ENCODE data around the gene HGFAC.
A peak's percentile ranks its signal among the peaks of the same experiment; 100 is the strongest.
"Not testable (repeated sequence)": the region's sequence is repeated elsewhere in the genome, so short reads cannot be mapped to it uniquely, and the experiment has no call there.

Gene HGFAC

DNA sequence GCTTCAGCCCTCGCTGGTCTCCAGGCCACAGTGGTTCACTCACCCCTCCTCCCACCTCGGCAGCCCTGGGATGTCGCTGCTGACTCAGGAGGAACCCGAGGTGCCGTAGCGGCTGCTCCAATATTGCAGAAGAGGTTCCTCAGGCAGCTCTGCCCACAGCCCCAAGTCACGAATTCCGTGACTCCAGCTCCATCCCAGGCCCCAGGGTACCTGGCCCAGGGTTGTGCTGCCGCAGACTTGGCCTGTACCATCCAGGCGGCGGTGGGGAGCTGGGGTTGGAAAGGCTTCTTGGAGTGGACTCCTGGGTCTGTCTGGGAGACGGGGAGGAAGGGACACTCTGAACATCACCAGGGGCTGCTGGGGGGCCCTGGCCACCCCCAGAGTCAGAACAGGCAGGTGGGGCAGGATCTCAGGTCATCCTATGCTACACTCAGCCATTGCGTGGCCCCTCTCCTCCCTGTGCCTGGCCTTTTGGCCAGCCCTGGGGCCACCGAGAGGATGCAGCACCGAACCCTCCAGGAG, 728 bp upstream of the HGFAC start:
- no peak for DNase-seq (ENCODE audit: low read depth in 3 of 3, low spot score in 1 of 3)

GRCh38 chr4:3442460-3442958, 741 bp downstream of the HGFAC start:
- DNase-seq (ENCODE audit: low read depth in 3 of 3, low spot score in 1 of 3): no peak

DNA sequence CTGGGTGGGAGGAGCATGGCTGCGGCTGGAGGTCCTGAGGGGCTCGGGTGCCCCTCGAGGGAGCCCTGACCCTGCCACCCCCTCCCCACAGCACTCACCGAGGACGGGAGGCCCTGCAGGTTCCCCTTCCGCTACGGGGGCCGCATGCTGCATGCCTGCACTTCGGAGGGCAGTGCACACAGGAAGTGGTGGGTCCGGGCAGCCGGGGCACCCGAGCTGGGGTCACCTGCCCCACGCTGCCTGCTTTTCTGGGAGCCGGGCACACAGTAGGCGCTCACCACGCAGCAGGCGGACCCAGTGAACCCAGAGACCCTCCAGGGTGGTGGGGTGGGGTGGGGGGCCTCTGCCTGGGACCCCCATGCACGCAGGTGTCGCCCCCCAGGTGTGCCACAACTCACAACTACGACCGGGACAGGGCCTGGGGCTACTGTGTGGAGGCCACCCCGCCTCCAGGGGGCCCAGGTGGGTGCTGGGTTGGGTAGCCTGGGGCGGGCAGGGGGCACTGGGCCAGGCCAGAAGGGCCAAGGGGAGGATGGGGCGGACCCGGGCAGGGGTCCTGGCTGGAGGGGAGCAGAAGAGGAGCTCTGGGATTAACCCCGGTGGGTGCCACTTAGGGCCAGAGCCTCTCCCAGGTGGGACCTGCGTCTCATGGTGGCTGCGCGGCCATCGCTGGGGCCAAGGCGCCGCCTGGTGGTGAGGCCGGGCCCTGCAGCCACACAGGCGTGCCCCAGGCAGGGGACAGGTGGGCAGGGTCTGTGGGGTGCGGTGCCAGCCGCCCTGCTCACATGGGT, 1.4 kb downstream of the HGFAC start:
- peak in 2 of 3 donors; percentile 43 to 62 for DNase-seq (ENCODE audit: low read depth in 3 of 3, low spot score in 1 of 3)

DNA sequence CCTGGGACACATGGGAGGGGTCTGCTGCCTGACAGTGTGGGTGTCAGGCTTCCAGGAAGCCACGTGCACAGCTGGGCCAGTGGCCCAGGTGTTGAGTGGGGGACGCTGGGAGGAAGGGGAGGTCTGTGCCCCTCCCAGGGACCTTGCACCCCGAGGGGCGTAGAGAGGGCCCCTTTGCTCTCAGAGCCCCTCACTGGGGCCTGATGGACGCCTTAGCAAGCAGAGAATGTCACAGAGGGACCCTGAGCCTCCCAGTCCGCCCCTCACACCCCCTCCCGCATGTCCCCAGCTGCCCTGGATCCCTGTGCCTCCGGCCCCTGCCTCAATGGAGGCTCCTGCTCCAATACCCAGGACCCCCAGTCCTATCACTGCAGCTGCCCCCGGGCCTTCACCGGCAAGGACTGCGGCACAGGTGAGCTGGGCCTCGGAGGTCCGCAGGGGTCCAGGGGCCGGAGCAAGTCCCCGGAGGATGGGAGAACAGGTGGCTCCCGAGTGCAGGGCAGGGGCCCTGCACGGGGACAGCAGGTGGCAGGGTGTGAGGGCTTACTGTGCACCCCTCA, 2.1 kb downstream of the HGFAC start:
- no peak for DNase-seq (ENCODE audit: low read depth in 3 of 3, low spot score in 1 of 3)

- no peak for DNase-seq (ENCODE audit: low read depth in 3 of 3, low spot score in 1 of 3)
These were observed 2.8 kb downstream of the HGFAC start for GRCh38 chr4:3444351-3445110.

DNA sequence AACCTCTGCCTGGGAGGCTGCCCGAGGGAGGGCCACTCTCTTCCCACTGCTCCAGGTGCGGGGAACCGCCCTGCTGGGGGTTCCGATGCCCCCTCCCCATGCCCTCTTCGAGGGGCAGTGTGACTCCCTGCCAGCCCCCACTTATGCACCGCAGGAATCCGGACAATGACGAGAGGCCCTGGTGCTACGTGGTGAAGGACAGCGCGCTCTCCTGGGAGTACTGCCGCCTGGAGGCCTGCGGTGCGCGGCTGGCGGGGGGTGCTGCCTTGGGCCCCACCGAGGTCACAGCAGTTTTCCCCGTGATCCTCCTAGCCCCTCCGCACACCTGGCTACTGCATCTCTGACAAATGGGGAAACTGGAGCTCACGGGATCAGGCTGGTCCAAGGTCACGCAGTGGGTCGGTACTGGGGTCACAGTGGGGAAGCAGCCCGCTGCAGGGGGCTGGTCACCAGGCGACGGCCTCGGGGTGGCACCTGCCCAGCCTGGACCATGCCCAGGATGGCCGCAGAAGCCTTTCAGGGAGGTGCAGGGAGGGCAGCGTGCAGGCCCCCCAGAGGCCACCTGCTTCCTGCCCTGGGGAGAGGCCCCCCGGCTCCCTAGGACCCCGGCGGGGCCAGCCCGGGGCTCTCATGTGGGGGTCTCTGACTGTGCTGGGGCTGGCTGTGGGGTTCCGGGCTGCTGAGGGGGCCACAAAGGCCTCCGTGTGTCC, 3.5 kb downstream of the HGFAC start:
- no peak for DNase-seq (ENCODE audit: low read depth in 3 of 3, low spot score in 1 of 3)

DNA sequence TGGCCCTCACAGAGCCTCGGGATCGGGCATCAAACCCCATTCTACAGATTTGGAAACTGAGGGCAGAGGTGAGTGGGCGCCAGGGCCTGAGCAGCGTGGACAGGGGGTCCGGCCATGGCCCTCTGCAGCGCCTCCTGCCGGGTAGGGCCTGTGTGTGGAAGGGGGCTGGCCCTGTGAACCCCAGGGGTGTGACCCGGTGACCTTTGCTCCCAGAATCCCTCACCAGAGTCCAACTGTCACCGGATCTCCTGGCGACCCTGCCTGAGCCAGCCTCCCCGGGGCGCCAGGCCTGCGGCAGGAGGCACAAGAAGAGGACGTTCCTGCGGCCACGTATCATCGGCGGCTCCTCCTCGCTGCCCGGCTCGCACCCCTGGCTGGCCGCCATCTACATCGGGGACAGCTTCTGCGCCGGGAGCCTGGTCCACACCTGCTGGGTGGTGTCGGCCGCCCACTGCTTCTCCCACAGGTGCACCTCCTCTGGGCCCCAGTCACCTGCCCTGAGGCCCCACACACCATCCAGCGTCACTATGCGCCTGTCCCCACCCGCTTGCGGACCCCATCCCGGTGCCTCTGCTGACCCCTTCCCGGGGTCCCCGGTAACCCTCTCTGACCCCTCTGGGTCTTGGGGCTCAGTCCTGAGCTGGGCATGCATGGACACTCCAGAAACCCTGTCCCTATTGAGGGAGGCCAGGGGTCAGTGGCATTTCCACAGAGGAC, 4.2 kb downstream of the HGFAC start:
- DNase-seq (ENCODE audit: low read depth in 3 of 3, low spot score in 1 of 3): no peak

GRCh38 chr4:3446631-3447320, 5.0 kb downstream of the HGFAC start:
- no peak for DNase-seq (ENCODE audit: low read depth in 3 of 3, low spot score in 1 of 3)

DNA sequence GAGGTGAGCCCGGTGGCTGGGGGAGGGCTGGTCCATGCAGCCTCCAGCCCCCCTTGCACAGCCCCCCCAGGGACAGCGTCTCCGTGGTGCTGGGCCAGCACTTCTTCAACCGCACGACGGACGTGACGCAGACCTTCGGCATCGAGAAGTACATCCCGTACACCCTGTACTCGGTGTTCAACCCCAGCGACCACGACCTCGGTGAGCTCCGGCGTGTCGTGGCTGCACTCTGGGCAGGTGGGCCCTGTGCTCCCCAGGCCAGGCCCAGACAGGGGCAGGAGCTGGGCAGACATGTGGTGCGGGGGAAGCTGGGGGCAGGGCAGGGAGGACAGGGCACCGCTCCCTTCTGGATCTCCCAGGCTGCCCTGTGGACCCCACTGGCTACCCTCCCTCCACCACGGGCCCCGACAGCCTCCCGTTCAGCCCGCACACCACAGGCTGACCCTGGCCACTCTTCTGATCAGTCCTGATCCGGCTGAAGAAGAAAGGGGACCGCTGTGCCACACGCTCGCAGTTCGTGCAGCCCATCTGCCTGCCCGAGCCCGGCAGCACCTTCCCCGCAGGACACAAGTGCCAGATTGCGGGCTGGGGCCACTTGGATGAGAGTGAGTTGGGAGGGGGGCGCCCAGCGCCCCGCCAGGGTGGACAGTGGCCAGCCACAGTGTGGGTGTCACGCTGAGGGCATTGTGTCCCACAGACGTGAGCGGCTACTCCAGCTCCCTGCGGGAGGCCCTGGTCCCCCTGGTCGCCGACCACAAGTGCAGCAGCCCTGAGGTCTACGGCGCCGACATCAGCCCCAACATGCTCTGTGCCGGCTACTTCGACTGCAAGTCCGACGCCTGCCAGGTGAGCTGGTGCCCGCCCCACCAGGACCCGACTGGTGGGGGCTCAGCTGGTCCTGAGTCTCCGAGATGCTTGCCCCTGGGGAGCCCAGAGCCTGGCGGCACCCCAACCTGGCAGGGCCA, 5.9 kb downstream of the HGFAC start:
- no peak for DNase-seq (ENCODE audit: low read depth in 3 of 3, low spot score in 1 of 3)

DNA sequence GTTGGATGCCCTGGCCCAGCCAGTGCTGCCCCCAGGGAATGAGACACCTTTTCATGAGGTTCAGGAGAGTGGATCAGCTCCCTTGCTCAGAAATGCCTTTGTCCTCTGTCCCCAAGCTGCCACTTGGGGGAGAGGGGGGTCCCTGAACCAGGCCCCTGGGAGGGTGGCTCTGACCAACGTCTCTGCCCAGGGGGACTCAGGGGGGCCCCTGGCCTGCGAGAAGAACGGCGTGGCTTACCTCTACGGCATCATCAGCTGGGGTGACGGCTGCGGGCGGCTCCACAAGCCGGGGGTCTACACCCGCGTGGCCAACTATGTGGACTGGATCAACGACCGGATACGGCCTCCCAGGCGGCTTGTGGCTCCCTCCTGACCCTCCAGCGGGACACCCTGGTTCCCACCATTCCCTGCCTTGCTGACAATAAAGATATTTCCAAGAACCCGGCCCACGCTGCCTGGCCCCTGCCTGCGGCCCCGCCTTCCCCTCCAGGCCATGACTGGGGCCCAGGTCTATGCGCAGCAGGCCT, 7.3 kb downstream of the HGFAC start:
- no peak for DNase-seq (ENCODE audit: low read depth in 3 of 3, low spot score in 1 of 3)

GRCh38 chr4:3449574-3450534, 8.1 kb downstream of the HGFAC start:
- DNase-seq (ENCODE audit: low read depth in 3 of 3, low spot score in 1 of 3): no peak

DNA sequence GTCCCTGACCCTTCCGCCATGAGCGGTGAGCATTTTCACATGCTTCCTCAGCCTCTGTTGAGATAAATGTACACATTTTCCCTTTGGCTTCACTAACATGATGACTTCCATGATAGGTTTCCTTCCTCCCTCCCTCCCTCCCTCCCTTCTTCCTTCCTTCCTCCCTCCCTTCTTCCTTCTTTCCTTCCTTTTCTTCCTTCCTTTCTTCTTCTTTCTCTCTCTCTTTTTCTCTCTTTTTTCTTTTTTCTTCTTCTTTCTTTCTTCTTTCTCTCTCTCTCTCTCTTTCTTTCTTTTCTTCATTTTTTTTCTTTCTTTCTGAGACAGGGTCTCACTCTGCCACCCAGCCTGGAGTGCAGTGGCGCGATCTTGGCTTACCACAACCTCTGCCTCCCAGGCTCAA, 8.9 kb downstream of the HGFAC start:
- DNase-seq (ENCODE audit: low read depth in 3 of 3, low spot score in 1 of 3): no peak

- no peak for DNase-seq (ENCODE audit: low read depth in 3 of 3, low spot score in 1 of 3)
These were observed 10.2 kb downstream of the HGFAC start for GRCh38 chr4:3451956-3452355.

DNA sequence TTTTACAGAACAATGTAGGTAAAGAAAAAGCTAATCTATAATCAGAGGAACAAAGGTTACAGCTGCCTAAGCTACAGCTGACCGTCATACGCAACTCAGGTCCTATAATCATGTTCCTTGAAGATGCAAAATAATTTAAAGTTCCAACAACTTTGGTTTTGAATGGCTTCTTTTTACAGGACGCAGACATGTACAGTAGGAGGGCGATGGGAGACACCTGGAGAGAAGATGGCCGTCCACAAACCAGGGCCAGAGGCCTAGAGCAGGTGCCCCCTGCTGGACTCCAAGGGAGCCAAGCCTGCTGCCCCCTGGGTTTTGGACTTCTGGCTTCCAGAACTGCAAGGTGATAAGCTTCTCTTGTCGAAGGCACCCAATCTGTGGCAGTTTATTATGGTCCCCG, 10.6 kb downstream of the HGFAC start:
- DNase-seq (ENCODE audit: low read depth in 3 of 3, low spot score in 1 of 3): no peak

DNA sequence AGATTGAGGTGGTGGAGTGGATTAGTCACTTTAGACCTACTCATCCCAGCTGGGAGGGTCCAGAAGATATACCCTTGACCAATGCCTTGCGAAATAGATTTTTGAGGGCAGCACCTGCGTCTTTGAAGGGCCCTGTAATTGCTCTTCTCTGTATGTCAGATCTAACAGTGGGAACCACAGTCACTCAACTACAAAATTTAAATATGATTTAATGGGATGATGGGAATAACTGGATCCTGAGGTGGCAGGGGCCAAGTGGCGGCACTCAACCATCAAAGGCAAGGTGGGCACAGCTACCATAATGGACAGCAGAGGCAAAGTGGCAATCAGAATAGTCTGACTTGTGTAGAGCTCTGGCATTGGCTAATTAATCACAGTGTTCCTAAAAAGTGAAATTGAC, 13.8 kb downstream of the HGFAC start:
- not testable (repeated sequence) for DNase-seq (ENCODE audit: low read depth in 3 of 3, low spot score in 1 of 3)

- no peak for DNase-seq (ENCODE audit: low read depth in 3 of 3, low spot score in 1 of 3)
These were observed 16.6 kb downstream of the HGFAC start for GRCh38 chr4:3458371-3458770.

- not testable (repeated sequence) for DNase-seq (ENCODE audit: low read depth in 3 of 3, low spot score in 1 of 3)
These were observed 17.4 kb downstream of the HGFAC start for GRCh38 chr4:3459156-3459555.
